ENCODE results near the gene SGCD.

Gene SGCD

DNA sequence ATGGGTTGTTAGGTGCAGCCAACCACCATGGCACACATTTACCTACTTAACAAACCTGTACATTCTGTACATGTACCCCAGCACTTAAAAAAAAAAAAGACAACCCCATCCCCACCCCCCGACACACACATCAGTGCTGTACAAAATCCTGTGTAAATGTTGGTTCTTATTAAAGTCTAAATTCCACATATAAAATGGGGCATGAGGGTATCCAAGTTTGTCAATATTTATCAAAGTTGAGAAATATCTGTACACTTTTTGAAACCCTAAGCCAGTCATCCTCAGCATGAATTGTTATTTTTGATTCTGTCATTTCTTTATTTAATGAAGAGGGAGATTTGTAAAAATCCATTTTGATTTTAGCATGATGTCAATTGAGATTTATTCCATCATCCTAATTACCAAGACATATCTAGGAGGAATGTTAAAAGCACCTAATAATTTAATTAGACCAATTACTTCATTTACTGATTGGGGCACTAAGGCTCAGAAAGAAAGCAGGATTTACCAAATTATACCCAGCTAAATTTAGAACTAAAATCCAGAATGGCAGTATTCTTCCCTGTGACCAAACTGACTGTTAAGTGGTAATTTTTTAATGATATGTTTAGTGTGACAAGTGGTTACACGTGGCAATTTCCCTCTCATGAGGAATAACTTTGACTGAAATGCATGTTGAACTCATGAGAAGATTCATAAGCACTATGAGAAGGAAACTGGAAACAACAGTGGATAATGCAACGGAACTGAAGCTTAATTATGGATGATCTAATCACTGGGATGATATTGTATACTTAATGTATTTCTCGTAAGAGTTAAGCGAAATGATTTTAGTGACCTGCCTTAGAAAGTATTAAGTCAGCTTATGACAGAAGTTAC is 195.9 kb downstream of the SGCD start:
- FAIRE-seq: no peak
- no peak for DNase-seq (ENCODE audit: insufficient read length, low spot score)
- TF ChIP-seq POU2F2 (IDR thresholded peaks at IDR 0.05; ENCODE audit: low read depth, low read length) (no peak), POLR2AphosphoS5 (IDR thresholded peaks at IDR 0.05; ENCODE audit: low read depth, low read length) (no peak), POLR2A (IDR thresholded peaks at IDR 0.05; ENCODE audit: low read depth, low read length) (no peak), SPI1 (IDR thresholded peaks at IDR 0.05; ENCODE audit: low read depth, low read length) (no peak), TAF1 (IDR thresholded peaks at IDR 0.05; ENCODE audit: low read depth, low read length) (no peak)

DNA sequence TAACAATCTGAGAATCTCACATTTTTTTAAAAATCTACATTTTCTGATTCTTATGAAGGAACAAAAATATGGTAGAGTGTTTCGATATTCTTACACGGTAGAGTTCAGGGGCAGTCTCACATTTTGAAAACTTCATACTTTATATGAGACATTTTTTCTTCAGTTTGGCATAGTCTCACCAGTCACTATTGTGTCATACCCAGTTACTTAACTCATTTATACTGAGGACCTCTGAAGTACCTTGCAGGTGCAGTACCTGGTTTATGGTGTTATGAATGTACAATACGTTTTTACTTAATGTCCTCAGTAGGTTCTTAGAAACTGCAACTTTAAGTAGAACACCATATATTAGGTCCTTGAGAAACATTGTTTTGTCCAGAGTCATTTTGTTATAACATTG is 196.6 kb downstream of the SGCD start:
- TF ChIP-seq POU2F2 (IDR thresholded peaks at IDR 0.05; ENCODE audit: low read depth, low read length) (no peak), POLR2AphosphoS5 (IDR thresholded peaks at IDR 0.05; ENCODE audit: low read depth, low read length) (no peak), PAX5 (IDR thresholded peaks at IDR 0.05; ENCODE audit: insufficient read depth, low read length, severe bottlenecking) (no peak), TAF1 (IDR thresholded peaks at IDR 0.05; ENCODE audit: low read depth, low read length) (no peak), SPI1 (IDR thresholded peaks at IDR 0.05; ENCODE audit: low read depth, low read length) (no peak), POLR2A (IDR thresholded peaks at IDR 0.05; ENCODE audit: low read depth, low read length) (no peak)
- FAIRE-seq: no peak

DNA sequence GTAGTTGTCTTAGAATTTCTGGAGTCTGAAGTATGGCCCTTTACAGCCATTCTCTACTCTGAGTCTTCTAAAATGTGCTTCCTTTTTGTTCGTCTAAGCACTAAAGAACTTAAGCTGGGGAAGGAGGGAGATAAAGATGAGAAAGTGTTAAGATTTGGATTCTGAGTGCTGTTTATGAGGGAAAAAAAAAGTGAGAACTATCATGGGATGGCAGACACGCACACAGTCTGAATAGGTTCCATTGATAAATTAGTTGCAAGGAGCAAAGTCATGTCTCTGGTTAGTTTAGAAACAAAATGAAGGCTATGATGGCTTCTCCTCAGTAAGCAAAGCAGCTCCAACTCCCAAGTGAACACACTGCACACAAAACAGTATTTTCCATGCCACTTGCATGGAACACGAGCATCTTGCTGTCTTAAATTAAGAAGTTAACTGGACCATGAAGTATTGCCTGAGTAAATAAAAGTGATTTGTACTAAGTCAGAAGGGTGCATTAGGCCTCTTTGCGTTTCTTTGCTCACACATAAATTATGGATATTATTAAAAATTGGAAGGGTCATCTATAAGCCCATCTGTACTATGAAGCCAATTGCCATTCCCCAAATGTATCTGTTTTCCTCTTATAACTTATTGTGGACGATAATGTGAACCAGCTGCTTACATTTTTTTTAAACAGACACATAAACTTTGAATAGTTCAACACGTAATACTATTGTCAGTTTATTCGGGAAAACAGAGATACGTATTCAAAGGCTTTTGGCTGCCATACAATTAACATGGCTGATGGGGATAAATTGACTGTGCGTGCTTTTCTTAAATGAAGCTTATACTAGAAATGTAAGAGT is 199.3 kb downstream of the SGCD start:
- DNase-seq (ENCODE audit: insufficient read length, low spot score) (no peak), FAIRE-seq (no peak)
- no peak for TF ChIP-seq TAF1 (IDR thresholded peaks at IDR 0.05; ENCODE audit: low read depth, low read length)
- TF ChIP-seq POLR2AphosphoS5 (IDR thresholded peaks at IDR 0.05; ENCODE audit: low read depth, low read length): no peak
- no peak for TF ChIP-seq SPI1 (IDR thresholded peaks at IDR 0.05; ENCODE audit: low read depth, low read length)
- no peak for TF ChIP-seq POLR2A (IDR thresholded peaks at IDR 0.05; ENCODE audit: low read depth, low read length)
- TF ChIP-seq PAX5 (IDR thresholded peaks at IDR 0.05; ENCODE audit: insufficient read depth, low read length, severe bottlenecking): no peak
- no peak for TF ChIP-seq POU2F2 (IDR thresholded peaks at IDR 0.05; ENCODE audit: low read depth, low read length)

More for the DNA sequence above, 196.6 kb downstream of the SGCD start:
- no peak for DNase-seq (ENCODE audit: insufficient read length, low spot score)

DNA sequence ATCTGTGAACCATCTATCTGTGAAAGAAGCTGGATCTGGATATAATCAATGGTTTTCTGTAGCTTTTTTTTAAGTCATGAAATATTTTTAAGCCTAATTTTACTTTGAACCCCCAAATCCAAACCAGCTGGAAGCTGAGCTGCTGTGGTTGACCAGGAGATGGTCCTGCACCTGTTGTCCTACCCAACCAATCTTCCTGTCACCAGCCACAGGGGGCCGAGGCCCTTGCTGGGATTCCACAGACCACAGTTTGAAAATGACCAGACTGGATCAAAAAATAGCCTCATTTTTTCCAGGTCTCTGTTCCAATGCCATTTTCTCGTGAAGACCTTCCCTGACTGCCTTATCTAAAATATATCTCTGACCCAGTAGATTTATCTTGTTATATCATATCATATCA is 200.6 kb downstream of the SGCD start:
- TF ChIP-seq POLR2A (IDR thresholded peaks at IDR 0.05; ENCODE audit: low read depth, low read length) (no peak), PAX5 (IDR thresholded peaks at IDR 0.05; ENCODE audit: insufficient read depth, low read length, severe bottlenecking) (no peak), TAF1 (IDR thresholded peaks at IDR 0.05; ENCODE audit: low read depth, low read length) (no peak), POU2F2 (IDR thresholded peaks at IDR 0.05; ENCODE audit: low read depth, low read length) (no peak), POLR2AphosphoS5 (IDR thresholded peaks at IDR 0.05; ENCODE audit: low read depth, low read length) (no peak), SPI1 (IDR thresholded peaks at IDR 0.05; ENCODE audit: low read depth, low read length) (no peak)
- DNase-seq (ENCODE audit: insufficient read length, low spot score): no peak
- FAIRE-seq: no peak

DNA sequence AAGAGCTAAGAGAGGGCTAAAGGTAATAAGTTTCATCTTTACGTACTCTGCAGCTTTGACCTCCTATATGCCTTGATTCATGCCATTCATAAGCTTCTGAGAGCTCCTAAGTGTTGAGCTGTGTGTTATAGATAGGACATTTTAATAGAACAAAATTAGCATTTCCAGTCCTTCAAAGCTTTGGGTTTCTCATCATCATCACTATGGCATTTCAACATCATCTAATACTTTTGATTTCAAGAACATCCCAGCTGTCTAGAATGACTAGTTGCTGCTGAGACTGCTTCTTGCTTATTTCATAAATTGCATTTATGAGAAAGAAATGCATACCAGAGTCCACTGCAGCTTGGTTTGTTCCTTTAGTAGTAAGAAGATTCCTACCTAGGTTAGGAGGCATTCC is 201.7 kb downstream of the SGCD start:
- no peak for TF ChIP-seq POLR2A (IDR thresholded peaks at IDR 0.05; ENCODE audit: low read depth, low read length)
- DNase-seq (ENCODE audit: insufficient read length, low spot score) (no peak), FAIRE-seq (no peak)

DNA sequence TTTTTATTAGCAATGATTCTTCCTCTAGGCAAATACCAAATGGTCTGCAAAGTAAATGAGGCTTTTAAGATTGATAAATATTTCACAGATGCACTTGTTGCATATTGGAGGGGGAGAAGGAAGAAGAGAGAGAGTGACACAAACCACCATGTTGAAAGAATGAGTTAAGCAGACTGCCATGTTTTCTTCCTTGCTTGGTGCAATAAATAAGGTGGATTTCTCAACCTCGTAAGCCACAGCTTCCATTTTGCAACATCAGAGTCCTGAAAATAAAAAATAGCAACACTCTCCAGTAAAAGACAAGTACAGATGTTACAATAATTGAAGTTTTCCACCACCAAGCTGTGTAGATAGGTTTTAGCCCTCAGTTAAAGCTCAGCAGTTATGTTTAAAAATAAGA is 202.9 kb downstream of the SGCD start:
- DNase-seq (ENCODE audit: insufficient read length, low spot score): no peak
- TF ChIP-seq POU2F2 (IDR thresholded peaks at IDR 0.05; ENCODE audit: low read depth, low read length) (no peak), SPI1 (IDR thresholded peaks at IDR 0.05; ENCODE audit: low read depth, low read length) (no peak), POLR2AphosphoS5 (IDR thresholded peaks at IDR 0.05; ENCODE audit: low read depth, low read length) (no peak), POLR2A (IDR thresholded peaks at IDR 0.05; ENCODE audit: low read depth, low read length) (no peak), PAX5 (IDR thresholded peaks at IDR 0.05; ENCODE audit: insufficient read depth, low read length, severe bottlenecking) (no peak), TAF1 (IDR thresholded peaks at IDR 0.05; ENCODE audit: low read depth, low read length) (no peak)
- FAIRE-seq: no peak

DNA sequence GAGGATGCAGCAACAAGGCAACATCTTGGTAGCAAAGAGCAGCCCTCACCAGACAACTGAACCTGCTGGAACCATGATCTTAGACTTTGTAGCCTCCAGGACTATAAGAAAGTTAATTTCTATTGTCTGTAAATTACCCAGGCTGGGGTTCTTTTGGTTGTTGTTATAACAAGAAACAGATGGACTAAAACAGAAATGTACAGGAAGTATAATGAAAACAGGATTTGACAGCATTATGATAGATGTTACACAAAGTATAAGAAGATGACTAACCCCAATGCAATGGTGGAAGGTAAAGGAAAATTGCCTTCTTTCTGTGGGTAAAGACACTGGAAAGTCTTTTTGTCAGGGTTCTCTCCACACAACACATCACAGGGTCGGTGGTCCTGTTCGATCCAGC is 204.2 kb downstream of the SGCD start:
- FAIRE-seq (no peak), DNase-seq (ENCODE audit: insufficient read length, low spot score) (no peak)
- TF ChIP-seq POU2F2 (IDR thresholded peaks at IDR 0.05; ENCODE audit: low read depth, low read length) (no peak), SPI1 (IDR thresholded peaks at IDR 0.05; ENCODE audit: low read depth, low read length) (no peak), POLR2AphosphoS5 (IDR thresholded peaks at IDR 0.05; ENCODE audit: low read depth, low read length) (no peak), PAX5 (IDR thresholded peaks at IDR 0.05; ENCODE audit: insufficient read depth, low read length, severe bottlenecking) (no peak), TAF1 (IDR thresholded peaks at IDR 0.05; ENCODE audit: low read depth, low read length) (no peak), POLR2A (IDR thresholded peaks at IDR 0.05; ENCODE audit: low read depth, low read length) (no peak)

DNA sequence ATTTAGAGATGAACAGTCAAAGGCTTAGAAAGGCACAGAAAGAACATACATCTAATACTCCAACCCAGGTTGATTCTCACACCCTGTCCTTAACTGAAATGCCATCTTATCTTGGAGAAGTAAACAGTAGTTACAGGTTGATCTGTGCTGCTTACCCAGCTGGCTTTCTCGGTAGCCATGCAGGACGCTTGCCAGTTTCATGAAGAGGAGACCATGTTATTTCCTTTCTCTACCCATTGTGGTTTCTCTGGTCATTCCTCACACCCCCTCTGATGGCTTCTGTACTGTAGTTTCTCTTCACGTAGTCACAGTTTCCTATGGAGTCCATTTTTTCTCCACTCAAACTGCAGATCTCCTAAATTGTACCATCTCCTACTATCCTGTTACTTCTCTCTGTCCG is 206.0 kb downstream of the SGCD start:
- no peak for TF ChIP-seq POLR2AphosphoS5 (IDR thresholded peaks at IDR 0.05; ENCODE audit: low read depth, low read length)
- TF ChIP-seq POLR2A (IDR thresholded peaks at IDR 0.05; ENCODE audit: low read depth, low read length): no peak
- TF ChIP-seq PAX5 (IDR thresholded peaks at IDR 0.05; ENCODE audit: insufficient read depth, low read length, severe bottlenecking): no peak
- TF ChIP-seq SPI1 (IDR thresholded peaks at IDR 0.05; ENCODE audit: low read depth, low read length): no peak
- no peak for TF ChIP-seq TAF1 (IDR thresholded peaks at IDR 0.05; ENCODE audit: low read depth, low read length)
- no peak for TF ChIP-seq POU2F2 (IDR thresholded peaks at IDR 0.05; ENCODE audit: low read depth, low read length)
- no peak for FAIRE-seq
- DNase-seq (ENCODE audit: insufficient read length, low spot score): no peak

DNA sequence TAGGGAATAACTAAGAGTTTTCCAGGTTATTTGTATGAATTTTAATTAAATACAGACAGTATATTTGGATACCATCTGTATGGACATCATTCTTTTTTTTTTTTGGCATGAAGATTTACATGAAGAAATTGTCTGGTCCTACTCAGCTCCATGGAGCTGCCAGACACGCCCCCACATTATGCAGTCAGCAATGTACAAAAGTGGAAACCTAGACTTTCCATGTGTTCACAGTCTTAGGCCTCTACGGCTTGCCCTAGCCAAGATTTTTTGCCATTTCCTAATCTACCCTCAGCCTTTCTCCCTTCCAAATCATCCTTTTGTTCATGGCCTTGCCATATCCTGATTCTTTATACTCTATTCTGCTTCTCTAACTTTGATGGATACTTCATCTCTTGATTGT is 207.1 kb downstream of the SGCD start:
- TF ChIP-seq PAX5 (IDR thresholded peaks at IDR 0.05; ENCODE audit: insufficient read depth, low read length, severe bottlenecking) (no peak), SPI1 (IDR thresholded peaks at IDR 0.05; ENCODE audit: low read depth, low read length) (no peak), POU2F2 (IDR thresholded peaks at IDR 0.05; ENCODE audit: low read depth, low read length) (no peak), POLR2A (IDR thresholded peaks at IDR 0.05; ENCODE audit: low read depth, low read length) (no peak), TAF1 (IDR thresholded peaks at IDR 0.05; ENCODE audit: low read depth, low read length) (no peak), POLR2AphosphoS5 (IDR thresholded peaks at IDR 0.05; ENCODE audit: low read depth, low read length) (no peak)
- DNase-seq (ENCODE audit: insufficient read length, low spot score) (no peak), FAIRE-seq (no peak)

Data from GM12891 (cell line).